Suprapubic skin (tissue), 4 donors: ENCODE results near the gene FARS2. TPM values are rescaled to one million over a fixed set of nuclear protein-coding genes. Genes with fewer than 3 reads are reported as not detected.
"Not testable (repeated sequence)": the region's sequence is repeated elsewhere in the genome, so short reads cannot be mapped to it uniquely, and the experiment has no call there.

Source experiments
- DNase-seq, 2 donors: peaks; one replicate each; pipeline ENCODE4 v3.0.0-alpha.2; 2019; ENCODE audit warnings: low spot score in 2 of 2
- H3K27ac ChIP-seq: fragments of 200-600 bp; sonication (generic); one replicate; pipeline ENCODE4 v1.5.1; 2019
- H3K27me3 ChIP-seq: fragments of 200-600 bp; sonication (generic); one replicate; pipeline ENCODE4 v1.5.1; 2019
- H3K36me3 ChIP-seq: fragments of 200-600 bp; sonication (generic); one replicate; pipeline ENCODE4 v1.5.1; 2019
- H3K4me1 ChIP-seq: fragments of 200-600 bp; sonication (generic); one replicate; pipeline ENCODE4 v1.5.1; 2019
- H3K4me3 ChIP-seq: fragments of 200-600 bp; sonication (generic); one replicate; pipeline ENCODE4 v1.5.1; 2019; ENCODE audit warnings: mild to moderate bottlenecking
- H3K9me3 ChIP-seq: fragments of 200-600 bp; sonication (generic); one replicate; pipeline ENCODE4 v1.5.1; 2019
- EP300 ChIP-seq: sonication (generic); formaldehyde crosslinking; IDR thresholded peaks from one replicate; pipeline ENCODE4 v1.6.1; 2017; ENCODE audit warnings: antibody characterized with exemption
- POLR2A ChIP-seq, 2 donors: fragments of 450-650 bp; IDR thresholded peaks; one replicate each; pipeline ENCODE4 v1.6.1; 2017; ENCODE audit warnings: antibody characterized with exemption in 2 of 2, mild to moderate bottlenecking in 2 of 2, moderate library complexity in 2 of 2
- POLR2AphosphoS5 ChIP-seq, 3 donors: sonication (generic); formaldehyde crosslinking; IDR thresholded peaks; one replicate each; pipeline ENCODE4 v1.6.1; 2017; ENCODE audit warnings: antibody characterized with exemption in 3 of 3
- WGBS: methylation state at CpG from one replicate; pipeline ENCODE4 v1.1.5; 2018; 5-methylcytosine and 5-hydroxymethylcytosine counted together
- total RNA-seq, 4 donors: library from RNA; depleted of rRNA; stranded (reverse); fragments of >200 nt; gene quantifications; one replicate each; pipeline ENCODE4 v1.1.0, GENCODE V29; 2016
- TF ChIP-seq, protein P1 (sequence below), 2 donors: fragments of 200-600 bp in 1 of 2; fragments of 450-650 bp in 1 of 2; sonication (generic) in 1 of 2; IDR thresholded peaks; one replicate each; pipeline ENCODE4 v1.5.1; 2016 to 2019; ENCODE audit warnings: antibody characterized with exemption in 2 of 2, mild to moderate bottlenecking in 1 of 2, moderate library complexity in 1 of 2

The FARS2 gene
- total RNA-seq, 4 donors from 2014 or later: 15.0 to 22.4 (median 20.1) TPM

GRCh38 chr6:5556011-5556410, 294.7 kb downstream of the FARS2 start:
- 98% methylated on average over 7 of the region's 7 CpGs for WGBS

DNA sequence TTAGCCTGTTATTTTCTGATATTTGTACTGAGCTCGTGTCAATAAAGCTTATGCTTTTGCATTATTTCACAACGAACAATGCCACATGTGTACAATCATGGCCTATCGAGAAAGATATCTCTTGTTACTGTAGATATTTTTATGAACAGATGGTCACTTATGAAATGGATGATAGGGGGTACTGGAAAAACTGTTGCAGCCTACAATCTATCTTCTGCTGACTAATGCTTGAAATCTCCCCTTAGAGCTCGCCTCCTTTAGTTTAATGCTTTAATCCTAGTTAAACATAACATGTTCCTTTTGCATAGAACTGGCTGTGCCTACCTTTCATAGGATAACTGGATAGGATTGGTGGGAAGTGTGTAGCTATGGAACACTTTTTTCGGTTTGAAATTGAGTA, 296.2 kb downstream of the FARS2 start:
- no peak overlapping the region for H3K4me3 ChIP-seq
- H3K36me3 ChIP-seq: no peaks in the 10 kb centered on the region
- no peak overlapping the region for H3K27ac ChIP-seq
- H3K9me3 ChIP-seq: no peaks in the 10 kb centered on the region
- no peaks in the 10 kb centered on the region for H3K4me1 ChIP-seq
- no peak for DNase-seq
- TF ChIP-seq POLR2AphosphoS5 (IDR thresholded peaks at IDR 0.05) (no peak), POLR2A (IDR thresholded peaks at IDR 0.05) (no peak), EP300 (no peak)
- TF ChIP-seq, protein P1, sequence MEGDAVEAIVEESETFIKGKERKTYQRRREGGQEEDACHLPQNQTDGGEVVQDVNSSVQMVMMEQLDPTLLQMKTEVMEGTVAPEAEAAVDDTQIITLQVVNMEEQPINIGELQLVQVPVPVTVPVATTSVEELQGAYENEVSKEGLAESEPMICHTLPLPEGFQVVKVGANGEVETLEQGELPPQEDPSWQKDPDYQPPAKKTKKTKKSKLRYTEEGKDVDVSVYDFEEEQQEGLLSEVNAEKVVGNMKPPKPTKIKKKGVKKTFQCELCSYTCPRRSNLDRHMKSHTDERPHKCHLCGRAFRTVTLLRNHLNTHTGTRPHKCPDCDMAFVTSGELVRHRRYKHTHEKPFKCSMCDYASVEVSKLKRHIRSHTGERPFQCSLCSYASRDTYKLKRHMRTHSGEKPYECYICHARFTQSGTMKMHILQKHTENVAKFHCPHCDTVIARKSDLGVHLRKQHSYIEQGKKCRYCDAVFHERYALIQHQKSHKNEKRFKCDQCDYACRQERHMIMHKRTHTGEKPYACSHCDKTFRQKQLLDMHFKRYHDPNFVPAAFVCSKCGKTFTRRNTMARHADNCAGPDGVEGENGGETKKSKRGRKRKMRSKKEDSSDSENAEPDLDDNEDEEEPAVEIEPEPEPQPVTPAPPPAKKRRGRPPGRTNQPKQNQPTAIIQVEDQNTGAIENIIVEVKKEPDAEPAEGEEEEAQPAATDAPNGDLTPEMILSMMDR (IDR thresholded peaks at IDR 0.05): no peak
- WGBS: 92% methylated on average over 5 of the region's 5 CpGs
- no peaks in the 10 kb centered on the region for H3K27me3 ChIP-seq

More at GRCh38 chr6:5556011-5556410, 294.7 kb downstream of the FARS2 start:
- H3K27ac ChIP-seq: no peak overlapping the region
- H3K4me3 ChIP-seq: no peak overlapping the region
- no peaks in the 10 kb centered on the region for H3K27me3 ChIP-seq
- H3K9me3 ChIP-seq: no peaks in the 10 kb centered on the region
- no peaks in the 10 kb centered on the region for H3K36me3 ChIP-seq
- no peak for DNase-seq
- TF ChIP-seq POLR2AphosphoS5 (IDR thresholded peaks at IDR 0.05) (no peak), POLR2A (IDR thresholded peaks at IDR 0.05) (no peak), EP300 (no peak)
- TF ChIP-seq, protein P1 (IDR thresholded peaks at IDR 0.05): no peak
- H3K4me1 ChIP-seq: no peaks in the 10 kb centered on the region

DNA sequence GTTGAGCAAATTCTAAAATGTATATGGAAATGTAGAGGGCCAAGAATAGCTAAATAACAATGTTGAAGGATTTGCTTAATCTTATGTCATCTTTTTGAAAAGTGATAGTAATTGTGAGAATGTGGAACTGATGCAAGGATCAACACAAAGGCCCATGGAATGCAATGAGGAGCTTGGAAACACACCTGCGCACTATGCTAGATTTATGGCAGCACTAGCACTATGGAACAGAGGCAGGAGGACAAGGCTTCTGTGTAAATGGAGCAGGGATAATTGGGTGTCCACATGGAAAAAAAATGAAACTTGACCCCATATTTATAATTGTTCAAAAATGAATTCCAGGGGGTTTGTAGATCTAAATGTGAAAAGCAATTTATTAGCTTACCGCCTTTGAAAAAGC, 298.3 kb downstream of the FARS2 start:
- H3K4me1 ChIP-seq: no peaks in the 10 kb centered on the region
- no peaks in the 10 kb centered on the region for H3K27me3 ChIP-seq
- DNase-seq: no peak
- TF ChIP-seq, protein P1 (IDR thresholded peaks at IDR 0.05): no peak
- TF ChIP-seq POLR2AphosphoS5 (IDR thresholded peaks at IDR 0.05): no peak
- TF ChIP-seq POLR2A (IDR thresholded peaks at IDR 0.05): no peak
- no peak for TF ChIP-seq EP300
- no peaks in the 10 kb centered on the region for H3K9me3 ChIP-seq
- H3K4me3 ChIP-seq: no peak overlapping the region
- H3K27ac ChIP-seq: no peak overlapping the region
- no peaks in the 10 kb centered on the region for H3K36me3 ChIP-seq
- 94% methylated on average over 2 of the region's 2 CpGs for WGBS

DNA sequence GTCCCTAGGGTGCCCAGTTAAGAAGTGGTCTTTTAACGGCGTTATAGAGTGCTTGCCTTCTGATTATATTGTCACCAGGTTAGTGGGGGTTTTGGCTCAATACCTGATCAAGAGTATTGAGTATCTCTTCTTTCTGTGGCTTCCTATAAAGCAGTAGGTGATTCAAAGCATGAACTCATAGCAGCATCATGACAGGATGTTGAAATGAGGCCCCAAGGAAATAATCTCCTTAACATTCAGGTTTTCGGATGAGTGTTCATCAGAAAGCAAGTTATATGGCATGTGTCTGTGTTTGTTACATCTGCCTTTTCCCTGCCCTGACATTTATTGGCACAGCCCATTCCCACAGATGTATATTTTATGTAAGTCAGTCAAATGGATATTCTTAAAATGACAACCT, 301.0 kb downstream of the FARS2 start:
- TF ChIP-seq EP300: no peak
- no peak for TF ChIP-seq POLR2AphosphoS5 (IDR thresholded peaks at IDR 0.05)
- no peak for TF ChIP-seq POLR2A (IDR thresholded peaks at IDR 0.05)
- TF ChIP-seq, protein P1 (IDR thresholded peaks at IDR 0.05): no peak
- Histone ChIP-seq H3K9me3 (no peaks in the 10 kb centered on the region), H3K27ac (no peak overlapping the region), H3K27me3 (no peaks in the 10 kb centered on the region), H3K36me3 (no peaks in the 10 kb centered on the region), H3K4me3 (no peak overlapping the region), H3K4me1 (no peaks in the 10 kb centered on the region)
- no peak for DNase-seq
- 64% methylated on average over 3 of the region's 3 CpGs for WGBS

GRCh38 chr6:5563086-5563485, 301.8 kb downstream of the FARS2 start:
- DNase-seq: no peak
- 71% methylated on average over 4 of the region's 4 CpGs for WGBS
- Histone ChIP-seq H3K27me3 (no peaks in the 10 kb centered on the region), H3K27ac (no peak overlapping the region), H3K4me1 (no peaks in the 10 kb centered on the region), H3K4me3 (no peak overlapping the region), H3K36me3 (no peaks in the 10 kb centered on the region), H3K9me3 (no peaks in the 10 kb centered on the region)
- TF ChIP-seq, protein P1 (IDR thresholded peaks at IDR 0.05): no peak
- TF ChIP-seq POLR2AphosphoS5 (IDR thresholded peaks at IDR 0.05) (no peak), EP300 (no peak), POLR2A (IDR thresholded peaks at IDR 0.05) (no peak)

GRCh38 chr6:5564746-5565145, 303.4 kb downstream of the FARS2 start:
- DNase-seq, H3K36me3 ChIP-seq, H3K4me3 ChIP-seq, H3K9me3 ChIP-seq, H3K4me1 ChIP-seq, H3K27ac ChIP-seq, H3K27me3 ChIP-seq: not testable (repeated sequence)
- WGBS: 35% methylated on average over 3 of the region's 3 CpGs
